ENCODE results near the gene STXBP6. TPM values are rescaled to one million over a fixed set of nuclear protein-coding genes. Genes with fewer than 3 reads are reported as not detected.
A peak's percentile ranks its signal among the peaks of the same experiment; 100 is the strongest.

STXBP6 gene
- total RNA-seq, 1 donor from 2014 or later: 27.1 TPM

DNA sequence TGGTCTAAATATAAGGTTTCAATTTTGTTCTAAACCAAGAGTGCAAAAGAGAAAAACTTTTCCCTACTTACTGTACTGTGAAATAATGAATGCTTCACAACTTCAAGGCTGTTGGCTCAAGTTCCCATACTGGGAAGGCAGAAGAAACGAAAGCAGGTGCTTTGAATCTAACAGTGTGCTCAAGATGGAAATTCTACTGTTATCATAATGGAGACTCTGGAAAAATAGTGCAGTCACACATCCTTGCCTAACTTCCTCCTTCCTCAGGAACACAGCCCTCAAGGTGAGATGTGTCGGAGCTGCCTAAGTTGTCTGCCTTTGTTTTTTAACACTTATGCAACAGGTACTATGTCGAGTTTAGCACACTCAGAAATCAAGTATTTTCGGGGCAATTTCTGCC, 131.1 kb downstream of the STXBP6 start:
- Histone ChIP-seq H3K27ac (ENCODE audit: low read depth, low read length) (no peak overlapping the region), H2AFZ (ENCODE audit: low read depth, low read length) (no peak overlapping the region), H3K9ac (ENCODE audit: low read length) (no peak overlapping the region), H3K27me3 (ENCODE audit: insufficient read depth, low read length) (no peaks in the 10 kb centered on the region), H3K36me3 (ENCODE audit: insufficient read depth, low read length) (no peaks in the 10 kb centered on the region), H3K4me1 (ENCODE audit: insufficient read depth, low read length) (peaks cover 6% of the 10 kb centered on the region), H3K4me3 (ENCODE audit: insufficient read depth, low read depth, low read length) (no peak overlapping the region), H3K79me2 (ENCODE audit: insufficient read depth, low read length) (no peaks in the 10 kb centered on the region), H4K20me1 (ENCODE audit: insufficient read depth, low read length) (no peaks in the 10 kb centered on the region), H3K4me2 (ENCODE audit: low read length) (no peak overlapping the region), H3K9me3 (ENCODE audit: insufficient read depth, low read depth, low read length) (no peaks in the 10 kb centered on the region)
- TF ChIP-seq EZH2 (IDR thresholded peaks at IDR 0.05; ENCODE audit: insufficient read depth, low read length): no peak
- TF ChIP-seq, protein P1, sequence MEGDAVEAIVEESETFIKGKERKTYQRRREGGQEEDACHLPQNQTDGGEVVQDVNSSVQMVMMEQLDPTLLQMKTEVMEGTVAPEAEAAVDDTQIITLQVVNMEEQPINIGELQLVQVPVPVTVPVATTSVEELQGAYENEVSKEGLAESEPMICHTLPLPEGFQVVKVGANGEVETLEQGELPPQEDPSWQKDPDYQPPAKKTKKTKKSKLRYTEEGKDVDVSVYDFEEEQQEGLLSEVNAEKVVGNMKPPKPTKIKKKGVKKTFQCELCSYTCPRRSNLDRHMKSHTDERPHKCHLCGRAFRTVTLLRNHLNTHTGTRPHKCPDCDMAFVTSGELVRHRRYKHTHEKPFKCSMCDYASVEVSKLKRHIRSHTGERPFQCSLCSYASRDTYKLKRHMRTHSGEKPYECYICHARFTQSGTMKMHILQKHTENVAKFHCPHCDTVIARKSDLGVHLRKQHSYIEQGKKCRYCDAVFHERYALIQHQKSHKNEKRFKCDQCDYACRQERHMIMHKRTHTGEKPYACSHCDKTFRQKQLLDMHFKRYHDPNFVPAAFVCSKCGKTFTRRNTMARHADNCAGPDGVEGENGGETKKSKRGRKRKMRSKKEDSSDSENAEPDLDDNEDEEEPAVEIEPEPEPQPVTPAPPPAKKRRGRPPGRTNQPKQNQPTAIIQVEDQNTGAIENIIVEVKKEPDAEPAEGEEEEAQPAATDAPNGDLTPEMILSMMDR (IDR thresholded peaks at IDR 0.05; ENCODE audit: insufficient read depth, low read depth, low read length): no peak
- peaks cover 34% of the 10 kb centered on the region for H3K4me1 Mint-ChIP-seq (ENCODE audit: low read depth, unreplicated experiment)
- FAIRE-seq (no peak), DNase-seq (ENCODE audit: low read depth) (no peak)
- H3K27ac Mint-ChIP-seq (ENCODE audit: unreplicated experiment): no peak overlapping the region
- no peaks in the 10 kb centered on the region for H3K9me3 Mint-ChIP-seq (ENCODE audit: unreplicated experiment)
- H3K36me3 Mint-ChIP-seq (ENCODE audit: low read depth, unreplicated experiment): no peaks in the 10 kb centered on the region
- no peak overlapping the region for H3K4me3 Mint-ChIP-seq (ENCODE audit: unreplicated experiment)
- no peaks in the 10 kb centered on the region for H3K27me3 Mint-ChIP-seq (ENCODE audit: low read depth, unreplicated experiment)

DNA sequence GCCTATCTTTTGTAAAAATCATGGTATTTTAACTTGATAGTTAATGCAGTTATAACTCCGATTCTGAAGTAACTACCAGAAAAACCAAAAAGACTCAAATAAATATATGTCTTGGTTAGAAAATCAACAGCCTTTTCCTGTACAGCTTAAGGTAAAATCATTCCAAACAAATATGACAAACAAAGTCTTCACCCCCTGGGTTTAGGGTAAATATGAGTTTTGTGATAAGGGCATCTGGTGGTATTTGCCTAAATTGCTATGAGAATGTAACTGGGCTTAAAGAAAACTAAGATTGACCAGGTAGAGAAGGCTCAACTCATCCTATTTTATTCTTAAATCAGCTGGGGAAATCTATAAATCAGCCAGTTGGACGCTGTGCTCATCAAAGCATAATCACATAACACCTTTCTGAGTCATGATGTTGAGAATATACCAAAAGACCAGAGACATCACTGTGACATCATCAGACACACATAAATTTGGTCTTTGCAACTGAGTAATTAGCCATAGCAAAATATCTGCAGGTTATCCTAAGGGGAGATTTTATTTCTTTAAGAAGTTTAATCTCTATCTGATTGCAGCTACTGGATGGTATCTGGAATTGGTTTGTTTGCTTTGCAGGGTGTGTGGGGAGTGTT, 133.9 kb downstream of the STXBP6 start:
- Histone ChIP-seq H4K20me1 (ENCODE audit: insufficient read depth, low read length) (no peaks in the 10 kb centered on the region), H3K79me2 (ENCODE audit: insufficient read depth, low read length) (no peaks in the 10 kb centered on the region), H3K9ac (ENCODE audit: low read length) (no peak overlapping the region), H3K27ac (ENCODE audit: low read depth, low read length) (no peak overlapping the region), H3K27me3 (ENCODE audit: insufficient read depth, low read length) (no peaks in the 10 kb centered on the region), H3K4me1 (ENCODE audit: insufficient read depth, low read length) (no peaks in the 10 kb centered on the region), H2AFZ (ENCODE audit: low read depth, low read length) (no peak overlapping the region), H3K9me3 (ENCODE audit: insufficient read depth, low read depth, low read length) (no peaks in the 10 kb centered on the region), H3K36me3 (ENCODE audit: insufficient read depth, low read length) (no peaks in the 10 kb centered on the region), H3K4me3 (ENCODE audit: insufficient read depth, low read depth, low read length) (no peak overlapping the region), H3K4me2 (ENCODE audit: low read length) (no peak overlapping the region)
- TF ChIP-seq, protein P1 (IDR thresholded peaks at IDR 0.05; ENCODE audit: insufficient read depth, low read depth, low read length): no peak
- TF ChIP-seq EZH2 (IDR thresholded peaks at IDR 0.05; ENCODE audit: insufficient read depth, low read length): no peak
- FAIRE-seq (no peak), DNase-seq (ENCODE audit: low read depth) (peak; percentile 35)
- no peak overlapping the region for H3K4me3 Mint-ChIP-seq (ENCODE audit: unreplicated experiment)
- peaks cover 40% of the 10 kb centered on the region for H3K4me1 Mint-ChIP-seq (ENCODE audit: low read depth, unreplicated experiment)
- H3K36me3 Mint-ChIP-seq (ENCODE audit: low read depth, unreplicated experiment): no peaks in the 10 kb centered on the region
- H3K27me3 Mint-ChIP-seq (ENCODE audit: low read depth, unreplicated experiment): no peaks in the 10 kb centered on the region
- H3K27ac Mint-ChIP-seq (ENCODE audit: unreplicated experiment): no peak overlapping the region
- no peaks in the 10 kb centered on the region for H3K9me3 Mint-ChIP-seq (ENCODE audit: unreplicated experiment)

DNA sequence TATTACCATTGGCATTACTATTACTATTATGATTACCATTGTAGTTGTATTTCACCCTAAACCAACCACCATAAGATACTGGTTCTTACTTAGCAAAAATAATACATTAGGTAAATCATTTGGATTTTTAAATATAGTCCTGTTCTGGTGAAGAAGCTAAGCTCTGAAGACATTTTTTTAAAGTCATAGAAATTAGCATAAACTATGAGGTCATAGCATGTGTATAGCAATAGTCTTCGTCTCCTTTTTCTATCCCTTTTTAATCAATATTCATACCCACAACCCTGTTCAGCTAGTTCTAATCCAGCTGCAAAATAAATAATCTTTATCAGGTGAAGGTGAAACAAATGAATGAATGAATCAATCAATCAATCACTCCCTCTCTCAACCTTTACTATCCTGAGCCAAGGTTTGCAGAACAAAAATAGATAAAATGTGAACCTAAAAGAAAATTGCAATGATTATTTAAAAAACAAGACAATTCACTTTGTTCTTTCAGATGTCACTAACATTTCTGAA, 134.5 kb downstream of the STXBP6 start:
- Histone ChIP-seq H3K27ac (ENCODE audit: low read depth, low read length) (no peak overlapping the region), H4K20me1 (ENCODE audit: insufficient read depth, low read length) (no peaks in the 10 kb centered on the region), H3K4me2 (ENCODE audit: low read length) (no peak overlapping the region), H3K9ac (ENCODE audit: low read length) (no peak overlapping the region), H3K9me3 (ENCODE audit: insufficient read depth, low read depth, low read length) (no peaks in the 10 kb centered on the region), H3K4me3 (ENCODE audit: insufficient read depth, low read depth, low read length) (no peak overlapping the region), H2AFZ (ENCODE audit: low read depth, low read length) (no peak overlapping the region), H3K79me2 (ENCODE audit: insufficient read depth, low read length) (no peaks in the 10 kb centered on the region), H3K27me3 (ENCODE audit: insufficient read depth, low read length) (no peaks in the 10 kb centered on the region), H3K4me1 (ENCODE audit: insufficient read depth, low read length) (no peaks in the 10 kb centered on the region), H3K36me3 (ENCODE audit: insufficient read depth, low read length) (no peaks in the 10 kb centered on the region)
- Mint-ChIP-seq H3K4me3 (ENCODE audit: unreplicated experiment) (no peak overlapping the region), H3K4me1 (ENCODE audit: low read depth, unreplicated experiment) (peaks cover 39% of the 10 kb centered on the region), H3K9me3 (ENCODE audit: unreplicated experiment) (no peaks in the 10 kb centered on the region), H3K27ac (ENCODE audit: unreplicated experiment) (no peak overlapping the region), H3K27me3 (ENCODE audit: low read depth, unreplicated experiment) (no peaks in the 10 kb centered on the region), H3K36me3 (ENCODE audit: low read depth, unreplicated experiment) (no peaks in the 10 kb centered on the region)
- TF ChIP-seq, protein P1 (IDR thresholded peaks at IDR 0.05; ENCODE audit: insufficient read depth, low read depth, low read length): no peak
- TF ChIP-seq EZH2 (IDR thresholded peaks at IDR 0.05; ENCODE audit: insufficient read depth, low read length): no peak
- FAIRE-seq: no peak
- no peak for DNase-seq (ENCODE audit: low read depth)

Measured in astrocyte (in vitro differentiated cells and primary cell).